Fibroblast of lung (primary cell): ENCODE measurements around the gene VTI1A. TPM values are rescaled to one million over a fixed set of nuclear protein-coding genes. Genes with fewer than 3 reads are reported as not detected.

Source experiments
- DNase-seq, 2 donors: peaks; one replicate each; pipeline versions ENCODE4 v3.0.0 to v3.0.0-alpha.2; 2010; ENCODE audit warnings: low read depth in 2 of 2
- H2AFZ ChIP-seq: 2 replicates; pipeline ENCODE4 v1.5.1; 2012; ENCODE audit warnings: low read length, control low read depth, inconsistent platforms
- H3K27ac ChIP-seq: 2 replicates; pipeline ENCODE4 v1.5.1; 2011; ENCODE audit warnings: low read length, control low read depth; ENCODE audit not compliant: insufficient read depth
- H3K27me3 ChIP-seq: 2 replicates; pipeline ENCODE4 v1.5.1; 2011; ENCODE audit warnings: mild to moderate bottlenecking, low read length; ENCODE audit not compliant: control insufficient read depth, insufficient read depth
- H3K36me3 ChIP-seq: 2 replicates; pipeline ENCODE4 v1.5.1; 2011; ENCODE audit warnings: low read length; ENCODE audit not compliant: control insufficient read depth, insufficient read depth
- H3K4me1 ChIP-seq: 2 replicates; pipeline ENCODE4 v1.5.1; 2011; ENCODE audit warnings: low read length; ENCODE audit not compliant: control insufficient read depth, insufficient read depth; ENCODE audit errors: extremely low read depth
- H3K4me2 ChIP-seq: 2 replicates; pipeline ENCODE4 v1.5.1; 2011; ENCODE audit warnings: low read length, control low read depth; ENCODE audit not compliant: insufficient read depth; ENCODE audit errors: extremely low read depth
- H3K4me3 ChIP-seq, 4 experiments: fragments of 200-600 bp in 1 of 4; sonication (generic) in 1 of 4; replicated peaks in 1 of 4; 2 replicates each; pipeline ENCODE4 v1.5.1; 2011 to 2016; ENCODE audit warnings: low read length in 4 of 4, low read depth in 3 of 4, mild to moderate bottlenecking in 3 of 4, control low read depth in 2 of 4, inconsistent platforms in 1 of 4, mixed read lengths in 1 of 4; ENCODE audit not compliant: insufficient read depth in 1 of 4; ENCODE audit errors: control extremely low read depth in 1 of 4
- H3K79me2 ChIP-seq: 2 replicates; pipeline ENCODE4 v1.5.1; 2012; ENCODE audit warnings: mild to moderate bottlenecking, low read length, inconsistent platforms; ENCODE audit not compliant: control insufficient read depth, insufficient read depth
- H3K9ac ChIP-seq: 2 replicates; pipeline ENCODE4 v1.5.1; 2011; ENCODE audit warnings: mild to moderate bottlenecking, low read length, control low read depth; ENCODE audit not compliant: insufficient read depth
- H3K9me3 ChIP-seq: 2 replicates; pipeline ENCODE4 v1.5.1; 2012; ENCODE audit warnings: low read depth, low read length; ENCODE audit not compliant: control insufficient read depth, insufficient read depth
- H4K20me1 ChIP-seq: 2 replicates; pipeline ENCODE4 v1.5.1; 2011; ENCODE audit warnings: low read length; ENCODE audit not compliant: control insufficient read depth, insufficient read depth; ENCODE audit errors: extremely low read depth
- CTCF ChIP-seq, 2 donors: IDR thresholded peaks in 1 of 2; conservative IDR thresholded peaks in 1 of 2; 1 replicate in 1 of 2; 2 replicates in 1 of 2; pipeline ENCODE4 v1.5.1; 2011 to 2012; ENCODE audit warnings: low read length in 2 of 2, control low read depth in 1 of 2, inconsistent platforms in 1 of 2, low read depth in 1 of 2, mild to moderate bottlenecking in 1 of 2
- EZH2 ChIP-seq: IDR thresholded peaks from 2 replicates; pipeline ENCODE4 v1.5.1; 2012; ENCODE audit warnings: low read length, control low read depth, mild to moderate bottlenecking; ENCODE audit errors: missing control alignments
- polyA plus RNA-seq, 2 donors: library from polyadenylated mRNA; depleted of rRNA in 1 of 2; stranded (reverse) in 1 of 2; unstranded in 1 of 2; fragments of >200 nt; gene quantifications; 2 replicates each; pipeline ENCODE4 v1.2.1, GENCODE V29; 2011 to 2012; ENCODE audit warnings: missing spikeins in 1 of 2
- total RNA-seq: library from RNA; depleted of rRNA; stranded (reverse); fragments of >200 nt; gene quantifications from 2 replicates; pipeline ENCODE4 v1.2.1, GENCODE V29; 2014

The VTI1A gene
- total and polyA plus RNA-seq, 2 donors (not counting 1 experiment from before 2014, with no cell fraction given), result 19.1 to 30.9 TPM

- H3K4me3 ChIP-seq, result no peak overlapping the region
- no peaks in the 10 kb centered on the region for H3K9me3 ChIP-seq
- no peaks in the 10 kb centered on the region for H3K36me3 ChIP-seq
- H3K27me3 ChIP-seq, result no peaks in the 10 kb centered on the region
- H3K9ac ChIP-seq, result no peak overlapping the region
- no peak for DNase-seq
- H4K20me1 ChIP-seq, result no peaks in the 10 kb centered on the region
- TF ChIP-seq CTCF (conservative IDR thresholded peaks at IDR 0.05 in 1 of 2, IDR thresholded peaks at IDR 0.05 in 1 of 2; ENCODE audit: low read depth in 1 of 2, low read length in 2 of 2) (no peak), EZH2 (no peak)
- H3K4me2 ChIP-seq, result no peak overlapping the region
- H3K4me1 ChIP-seq, result no peaks in the 10 kb centered on the region
- no peak overlapping the region for H2AFZ ChIP-seq
- no peak overlapping the region for H3K27ac ChIP-seq
- no peaks in the 10 kb centered on the region for H3K79me2 ChIP-seq
Measured at GRCh38 chr10:112510384-112510783, 63.4 kb downstream of the VTI1A start.

- H3K27ac ChIP-seq, result no peak overlapping the region
- H3K79me2 ChIP-seq, result no peaks in the 10 kb centered on the region
- no peaks in the 10 kb centered on the region for H3K4me1 ChIP-seq
- TF ChIP-seq CTCF (conservative IDR thresholded peaks at IDR 0.05 in 1 of 2, IDR thresholded peaks at IDR 0.05 in 1 of 2; ENCODE audit: low read depth in 1 of 2, low read length in 2 of 2), result no peak
- TF ChIP-seq EZH2, result no peak
- H2AFZ ChIP-seq, result no peak overlapping the region
- H3K9me3 ChIP-seq, result no peaks in the 10 kb centered on the region
- no peak overlapping the region for H3K4me2 ChIP-seq
- no peak overlapping the region for H3K4me3 ChIP-seq
- H3K36me3 ChIP-seq, result no peaks in the 10 kb centered on the region
- no peak overlapping the region for H3K9ac ChIP-seq
- no peaks in the 10 kb centered on the region for H3K27me3 ChIP-seq
- no peaks in the 10 kb centered on the region for H4K20me1 ChIP-seq
- no peak for DNase-seq
Measured at GRCh38 chr10:112512294-112512693, 65.3 kb downstream of the VTI1A start.

- Histone ChIP-seq H3K9ac (no peak overlapping the region), H3K4me3 (no peak overlapping the region), H3K79me2 (no peaks in the 10 kb centered on the region), H3K4me1 (no peaks in the 10 kb centered on the region), H4K20me1 (no peaks in the 10 kb centered on the region), H3K36me3 (no peaks in the 10 kb centered on the region), H2AFZ (no peak overlapping the region), H3K27me3 (no peaks in the 10 kb centered on the region), H3K4me2 (no peak overlapping the region), H3K27ac (no peak overlapping the region), H3K9me3 (no peaks in the 10 kb centered on the region)
- no peak for DNase-seq
- TF ChIP-seq CTCF (conservative IDR thresholded peaks at IDR 0.05 in 1 of 2, IDR thresholded peaks at IDR 0.05 in 1 of 2; ENCODE audit: low read depth in 1 of 2, low read length in 2 of 2) (no peak), EZH2 (no peak)
Measured at GRCh38 chr10:112515126-112515525, 68.1 kb downstream of the VTI1A start.
